ENCODE results near the gene INTS4. TPM values are rescaled to one million over a fixed set of nuclear protein-coding genes. Genes with fewer than 3 reads are reported as not detected.

The INTS4 gene
- total and polyA plus RNA-seq, 10 of the 15 experiments (the other 5 are each of a cell fraction or from before 2014, with no cell fraction given) = 20.2 to 50.5 (median 40.0) TPM

DNA sequence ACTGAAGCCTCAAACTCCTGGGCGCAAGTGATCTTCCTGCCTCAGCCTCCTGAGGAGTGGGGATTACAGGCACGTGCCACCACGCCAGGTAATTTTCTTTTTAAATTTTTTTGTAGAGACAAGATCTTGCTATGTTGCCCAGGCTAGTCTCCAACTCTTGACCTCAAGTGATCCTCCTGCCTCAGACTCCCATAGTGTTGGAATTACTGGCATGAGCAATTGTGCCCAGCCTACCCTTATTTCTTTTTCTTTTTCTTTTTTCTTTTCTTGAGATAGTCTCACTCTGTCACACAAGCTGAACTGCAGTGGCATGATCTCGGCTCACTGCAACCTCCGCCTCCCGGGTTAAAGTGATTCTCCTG lies 109.7 kb downstream of the INTS4 start:
- H3K4me2 ChIP-seq (ENCODE audit: control insufficient read depth, insufficient read depth) = no peak overlapping the region
- intact Hi-C loops (cut with micrococcal nuclease; ENCODE audit: unreplicated experiment) = no loop called here
- H3K9ac ChIP-seq (ENCODE audit: control insufficient read depth, insufficient read depth, low read length) = no peak overlapping the region
- ChIA-PET CTCF (interaction anchor here (0.6 kb wide), 1 partner anchor 110 kb away, joined by 3 read pairs; no protein-coding TSS in a partner anchor), POLR2A (interaction anchor here (0.6 kb wide), 1 partner anchor 179 kb away, joined by 4 read pairs; no protein-coding TSS in a partner anchor), SMC1A (ENCODE audit: uncharacterized antibody, unreplicated experiment) (no interaction called here), RAD21 (ENCODE audit: unreplicated experiment) (no interaction called here)
- H3K27ac ChIP-seq (ENCODE audit: control insufficient read depth, insufficient read depth) = no peak overlapping the region
- no peak for FAIRE-seq
- DNase-seq (ENCODE audit: low read depth, low spot score) = no peak
- peaks cover 4 to 6% of the 10 kb centered on the region in 2 experiments; a peak in 3 of 4 replicates for H3K36me3 ChIP-seq (ENCODE audit: control insufficient read depth in 2 of 2, insufficient read depth in 2 of 2, low read length in 1 of 2)
- H2AFZ ChIP-seq (ENCODE audit: control insufficient read depth, low read depth, low read length) = no peak overlapping the region
- WGBS (ENCODE audit: insufficient coverage, insufficient replicate concordance, low lambda C conversion rate, missing lambda C conversion rate) = over 99% methylated on average over 6 of the region's 6 CpGs
- H3K27me3 ChIP-seq (replicated peaks in 1 of 2; ENCODE audit: control insufficient read depth in 2 of 2, insufficient read depth in 2 of 2, low read length in 1 of 2) = no peaks in the 10 kb centered on the region
- TF ChIP-seq ZBED1 (IDR thresholded peaks at IDR 0.05; ENCODE audit: borderline replicate concordance) (no peak), HSF1 (IDR thresholded peaks at IDR 0.05; ENCODE audit: low read depth, low read length) (no peak), GABPA (IDR thresholded peaks at IDR 0.05; ENCODE audit: low read depth) (no peak), ASH2L (IDR thresholded peaks at IDR 0.05; ENCODE audit: borderline replicate concordance, low read depth) (no peak), SMAD5 (IDR thresholded peaks at IDR 0.05; ENCODE audit: low read depth) (no peak), CBX3 (IDR thresholded peaks at IDR 0.05; ENCODE audit: borderline replicate concordance, low read depth) (no peak), PAX5 (IDR thresholded peaks at IDR 0.05; ENCODE audit: borderline replicate concordance, low read depth, low read length) (no peak), SUZ12 (IDR thresholded peaks at IDR 0.05; ENCODE audit: unreplicated experiment) (no peak), SP1 (IDR thresholded peaks at IDR 0.05; ENCODE audit: low read depth, low read length) (no peak), RFX5 (IDR thresholded peaks at IDR 0.05; ENCODE audit: low read depth, low read length) (no peak), HDAC6 (IDR thresholded peaks at IDR 0.05; ENCODE audit: unreplicated experiment) (no peak), CBX5 (IDR thresholded peaks at IDR 0.05; ENCODE audit: low read depth) (no peak), MYB (IDR thresholded peaks at IDR 0.05; ENCODE audit: borderline replicate concordance, low read depth, low read length) (no peak), RELA (IDR thresholded peaks at IDR 0.05; ENCODE audit: borderline replicate concordance, partially characterized antibody) (no peak), TCF3 (IDR thresholded peaks at IDR 0.05; ENCODE audit: borderline replicate concordance, insufficient read depth, low read depth, low read length) (no peak), FOS (IDR thresholded peaks at IDR 0.05; ENCODE audit: borderline replicate concordance, extremely low read depth, insufficient read length) (no peak)
- TF ChIP-seq, protein P1, sequence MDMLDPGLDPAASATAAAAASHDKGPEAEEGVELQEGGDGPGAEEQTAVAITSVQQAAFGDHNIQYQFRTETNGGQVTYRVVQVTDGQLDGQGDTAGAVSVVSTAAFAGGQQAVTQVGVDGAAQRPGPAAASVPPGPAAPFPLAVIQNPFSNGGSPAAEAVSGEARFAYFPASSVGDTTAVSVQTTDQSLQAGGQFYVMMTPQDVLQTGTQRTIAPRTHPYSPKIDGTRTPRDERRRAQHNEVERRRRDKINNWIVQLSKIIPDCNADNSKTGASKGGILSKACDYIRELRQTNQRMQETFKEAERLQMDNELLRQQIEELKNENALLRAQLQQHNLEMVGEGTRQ (IDR thresholded peaks at IDR 0.05; ENCODE audit: borderline replicate concordance, low read depth, low read length) = no peak
- H3K9me3 ChIP-seq (replicated peaks; ENCODE audit: control insufficient read depth, insufficient read depth, low read length) = no peaks in the 10 kb centered on the region
- in situ Hi-C loops (cut with MboI) = no loop called here
- H3K4me3 ChIP-seq = no peak overlapping the region
- BruUV-seq (replicated peaks) = no TSS peak
- H4K20me1 ChIP-seq (ENCODE audit: control insufficient read depth, insufficient read depth) = no peaks in the 10 kb centered on the region
- no peak for ATAC-seq
- H3K4me1 ChIP-seq (ENCODE audit: control insufficient read depth, insufficient read depth, low read length) = peaks cover 3% of the 10 kb centered on the region; the same call in 1 of the 2 replicates
- no peaks in the 10 kb centered on the region for H3K79me2 ChIP-seq (ENCODE audit: control insufficient read depth, insufficient read depth, low read length)

Measured in GM12878 (cell line).